Small intestine (tissue), 7 donors: ENCODE results near the gene SLC23A2. TPM values are rescaled to one million over a fixed set of nuclear protein-coding genes. Genes with fewer than 3 reads are reported as not detected.
A peak's percentile ranks its signal among the peaks of the same experiment; 100 is the strongest.

Experiments
- DNase-seq, 2 donors: peaks; one replicate each; pipeline versions ENCODE4 v3.0.0 to v3.0.0-alpha.2; 2013
- FAIRE-seq: peaks from 2 replicates; lab custom pipeline; 2012; peaks lifted over from hg19 to GRCh38; lab: Jason Lieb, UNC
- H3K27ac ChIP-seq, 3 donors: one replicate each; pipeline ENCODE4 v1.5.1; 2013; ENCODE audit warnings: low read length in 2 of 3, mild to moderate bottlenecking in 2 of 3, control low read depth in 1 of 3, inconsistent platforms in 1 of 3, low read depth in 1 of 3, moderate library complexity in 1 of 3
- H3K27me3 ChIP-seq, 3 donors: one replicate each; pipeline ENCODE4 v1.6.1; 2013; ENCODE audit warnings: low read length in 3 of 3, inconsistent platforms in 1 of 3; ENCODE audit not compliant: control insufficient read depth in 3 of 3, insufficient read depth in 3 of 3
- H3K36me3 ChIP-seq, 3 donors: one replicate each; pipeline ENCODE4 v1.6.1; 2013; ENCODE audit warnings: low read length in 3 of 3, inconsistent platforms in 1 of 3, low read depth in 1 of 3, mild to moderate bottlenecking in 1 of 3, moderate library complexity in 1 of 3; ENCODE audit not compliant: control insufficient read depth in 3 of 3, insufficient read depth in 2 of 3
- H3K4me1 ChIP-seq, 3 donors: one replicate each; pipeline ENCODE4 v1.6.1; 2013; ENCODE audit warnings: low read length in 2 of 3, inconsistent platforms in 1 of 3, low read depth in 1 of 3, mild to moderate bottlenecking in 1 of 3, moderate library complexity in 1 of 3; ENCODE audit not compliant: control insufficient read depth in 3 of 3, insufficient read depth in 2 of 3
- H3K4me3 ChIP-seq, 3 donors: one replicate each; pipeline ENCODE4 v1.5.1; 2013; ENCODE audit warnings: low read length in 3 of 3, control low read depth in 1 of 3, inconsistent platforms in 1 of 3, low read depth in 1 of 3, mild to moderate bottlenecking in 1 of 3, moderate library complexity in 1 of 3
- H3K9me3 ChIP-seq, 2 donors: one replicate each; pipeline ENCODE4 v1.6.1; 2013; ENCODE audit warnings: low read depth in 1 of 2, low read length in 1 of 2; ENCODE audit not compliant: control insufficient read depth in 2 of 2, insufficient read depth in 1 of 2
- WGBS, 3 donors: extraction: QIAGEN DNeasy Blood & Tissue Kit; methylation state at CpG; one replicate each; pipeline ENCODE4 v1.1.7; 2013; 5-methylcytosine and 5-hydroxymethylcytosine counted together
- polyA plus RNA-seq, 4 donors: library from polyadenylated mRNA; stranded (reverse) in 3 of 4; unstranded in 1 of 4; fragments of 200-250 nt in 3 of 4; fragments of 120-200 nt in 1 of 4; gene quantifications; one replicate each; pipeline versions ENCODE4 v1.2.1 to v1.2.3, GENCODE V29; 2013
- donor health status: healthy with polysubstance abuse.
- donor health status: control.
- donor health status: control.
- donor health status: Bipolar disorder and iron deficiency.
- donor health status: healthy.

The SLC23A2 gene
- polyA plus RNA-seq, 4 donors = 1.4 to 8.2 (median 4.3) TPM

- H3K27ac ChIP-seq = no peak overlapping the region
- FAIRE-seq (no peak), DNase-seq (no peak)
- H3K4me3 ChIP-seq = no peak overlapping the region
- peaks cover 0 to 6% of the 10 kb centered on the region in 2 donors for H3K9me3 ChIP-seq
- H3K4me1 ChIP-seq = no peaks in the 10 kb centered on the region
- H3K36me3 ChIP-seq = peaks cover 0 to 11% (median 0%) of the 10 kb centered on the region in 3 donors
- WGBS, 3 donors = 90 to 97% (median 94%) methylated on average over 4 of the region's 4 CpGs
- no peaks in the 10 kb centered on the region for H3K27me3 ChIP-seq
These were observed 96.1 kb downstream of the SLC23A2 start for GRCh38 chr20:4905195-4905594.

- Histone ChIP-seq H3K4me3 (no peak overlapping the region), H3K4me1 (no peaks in the 10 kb centered on the region), H3K9me3 (peaks cover 0 to 6% of the 10 kb centered on the region in 2 donors), H3K36me3 (peaks cover 0 to 18% (median 0%) of the 10 kb centered on the region in 3 donors), H3K27me3 (no peaks in the 10 kb centered on the region), H3K27ac (no peak overlapping the region)
- no peak for FAIRE-seq
- no peak for DNase-seq
- 96% methylated on average over 4 of the region's 4 CpGs for WGBS, 3 donors
These were observed 97.0 kb downstream of the SLC23A2 start for GRCh38 chr20:4904127-4904860.

- FAIRE-seq = no peak
- WGBS, 3 donors = 64 to 81% (median 68%) methylated on average over 4 of the region's 4 CpGs
- Histone ChIP-seq H3K4me3 (no peak overlapping the region), H3K4me1 (peaks cover 0 to 14% (median 0%) of the 10 kb centered on the region in 3 donors), H3K9me3 (peaks cover 0 to 6% of the 10 kb centered on the region in 2 donors), H3K36me3 (peaks cover 0 to 23% (median 0%) of the 10 kb centered on the region in 3 donors), H3K27me3 (no peaks in the 10 kb centered on the region), H3K27ac (no peak overlapping the region)
- no peak for DNase-seq
These were observed 98.5 kb downstream of the SLC23A2 start for GRCh38 chr20:4902788-4903187.

- FAIRE-seq (no peak), DNase-seq (peak; percentile 21 to 44)
- Histone ChIP-seq H3K27ac (no peak overlapping the region), H3K36me3 (peaks cover 0 to 26% (median 0%) of the 10 kb centered on the region in 3 donors), H3K4me3 (no peak overlapping the region), H3K27me3 (no peaks in the 10 kb centered on the region), H3K9me3 (peaks cover 0 to 6% of the 10 kb centered on the region in 2 donors), H3K4me1 (peaks cover 3 to 20% (median 3%) of the 10 kb centered on the region in 3 donors)
- WGBS, 3 donors = 67 to 83% (median 77%) methylated on average over 14 of the region's 14 CpGs
These were observed 100.1 kb downstream of the SLC23A2 start for GRCh38 chr20:4901031-4901818.

- 34 to 63% (median 52%) methylated on average over 14 of the region's 14 CpGs for WGBS, 3 donors
These were observed 102.7 kb downstream of the SLC23A2 start for GRCh38 chr20:4898282-4899244.

GRCh38 chr20:4897600-4897999, 103.7 kb downstream of the SLC23A2 start:
- DNase-seq (peak in 1 of 2 donors; percentile 18), FAIRE-seq (no peak)
- Histone ChIP-seq H3K27ac (peak overlapping the region; percentile 32 to 78 (median 64)), H3K9me3 (no peaks in the 10 kb centered on the region), H3K4me1 (peaks cover 3 to 20% (median 3%) of the 10 kb centered on the region in 3 donors), H3K36me3 (peaks cover 0 to 36% (median 0%) of the 10 kb centered on the region in 3 donors), H3K4me3 (no peak overlapping the region), H3K27me3 (no peaks in the 10 kb centered on the region)
- whole genome bisulfite sequencing, 3 donors = 93 to 94% (median 94%) methylated on average over 4 of the region's 4 CpGs

More at GRCh38 chr20:4898282-4899244, 102.7 kb downstream of the SLC23A2 start:
- Histone ChIP-seq H3K36me3 (peaks cover 0 to 36% (median 0%) of the 10 kb centered on the region in 3 donors), H3K4me1 (peaks cover 3 to 20% (median 3%) of the 10 kb centered on the region in 3 donors), H3K27me3 (no peaks in the 10 kb centered on the region), H3K4me3 (no peak overlapping the region), H3K9me3 (no peaks in the 10 kb centered on the region), H3K27ac (peak overlapping the region; percentile 10 to 78 (median 64))
- DNase-seq = peak; percentile 75 to 85
- FAIRE-seq = no peak

- DNase-seq (peak; percentile 72 to 81), FAIRE-seq (no peak)
- peaks cover 0 to 31% (median 0%) of the 10 kb centered on the region in 3 donors for H3K36me3 ChIP-seq
- WGBS, 3 donors = 57 to 78% (median 65%) methylated on average over 9 of the region's 9 CpGs
- H3K4me3 ChIP-seq = no peak overlapping the region
- peaks cover 3 to 20% (median 3%) of the 10 kb centered on the region in 3 donors for H3K4me1 ChIP-seq
- H3K27me3 ChIP-seq = no peaks in the 10 kb centered on the region
- no peaks in the 10 kb centered on the region for H3K9me3 ChIP-seq
- H3K27ac ChIP-seq = peak overlapping the region; percentile 27 to 64 (median 32)
These were observed 104.3 kb downstream of the SLC23A2 start for GRCh38 chr20:4896971-4897497.
